Smooth muscle cell (in vitro differentiated cells): ENCODE data around the gene SLC12A4. TPM values are rescaled to one million over a fixed set of nuclear protein-coding genes. Genes with fewer than 3 reads are reported as not detected.

Source experiments
- DNase-seq: peaks from one replicate; lab custom pipeline; 2025; ENCODE audit not compliant: unreplicated experiment; lab: John Stamatoyannopoulos, UW
- H2AFZ ChIP-seq: fragments of 200-600 bp; sonication (generic); 2 replicates; pipeline ENCODE4 v1.6.0; 2016; ENCODE audit warnings: antibody characterized with exemption, low read depth, mild to moderate bottlenecking
- H3F3A ChIP-seq: fragments of 200-600 bp; sonication (generic); 2 replicates; pipeline ENCODE4 v1.6.0; 2017; ENCODE audit warnings: antibody characterized with exemption, low read depth
- H3K27ac ChIP-seq: fragments of 200-600 bp; sonication (generic); 2 replicates; pipeline ENCODE4 v1.5.1; 2016; ENCODE audit warnings: low read depth, mild to moderate bottlenecking
- H3K27me3 ChIP-seq: fragments of 200-600 bp; sonication (generic); 2 replicates; pipeline ENCODE4 v1.6.1; 2016; ENCODE audit warnings: low read depth, mild to moderate bottlenecking
- H3K36me3 ChIP-seq: fragments of 200-600 bp; sonication (generic); 2 replicates; pipeline ENCODE4 v1.5.1; 2016; ENCODE audit warnings: low read depth
- H3K4me1 ChIP-seq: fragments of 200-600 bp; sonication (generic); 2 replicates; pipeline ENCODE4 v1.5.1; 2016; ENCODE audit warnings: low read depth
- H3K4me2 ChIP-seq: fragments of 200-600 bp; sonication (generic); 2 replicates; pipeline ENCODE4 v1.6.0; 2016; ENCODE audit warnings: mild to moderate bottlenecking
- H3K4me3 ChIP-seq: fragments of 200-600 bp; sonication (generic); 2 replicates; pipeline ENCODE4 v1.5.1; 2016; ENCODE audit warnings: mild to moderate bottlenecking
- H3K79me2 ChIP-seq: fragments of 200-600 bp; sonication (generic); 2 replicates; pipeline ENCODE4 v1.6.0; 2016; ENCODE audit warnings: low read depth, mild to moderate bottlenecking
- H3K9ac ChIP-seq: fragments of 200-600 bp; sonication (generic); 2 replicates; pipeline ENCODE4 v1.6.0; 2016; ENCODE audit warnings: low read depth
- H3K9me3 ChIP-seq: fragments of 200-600 bp; sonication (generic); replicated peaks from 2 replicates; pipeline ENCODE4 v1.5.1; 2016; ENCODE audit warnings: low read depth
- H4K20me1 ChIP-seq: fragments of 200-600 bp; sonication (generic); 2 replicates; pipeline ENCODE4 v1.6.0; 2016; ENCODE audit warnings: low read depth
- WGBS: methylation state at CpG from one replicate; pipeline ENCODE4 v1.1.7; 2016; ENCODE audit warnings: low lambda C conversion rate; 5-methylcytosine and 5-hydroxymethylcytosine counted together
- polyA plus RNA-seq: library from polyadenylated mRNA; unstranded; fragments of >200 nt; fragmentation: Nextera tagmentation; extraction: Ambion mirVana; gene quantifications from 2 replicates; pipeline ENCODE4 v1.2.1, GENCODE V29; 2016
- total RNA-seq: library from RNA; depleted of rRNA; stranded (reverse); fragments of >200 nt; gene quantifications from 2 replicates; pipeline ENCODE4 v1.2.3, GENCODE V29; 2014
- TF ChIP-seq, protein P1 (sequence below): fragments of 200-600 bp; sonication (generic); IDR thresholded peaks from 2 replicates; pipeline ENCODE4 v1.5.1; 2017; ENCODE audit warnings: borderline replicate concordance, mild to moderate bottlenecking, antibody characterized with exemption; ENCODE audit not compliant: insufficient read depth, poor library complexity, severe bottlenecking

Gene SLC12A4
- total and polyA plus RNA-seq, 2 experiments from 2014 or later = 47.7 to 92.4 TPM

DNA sequence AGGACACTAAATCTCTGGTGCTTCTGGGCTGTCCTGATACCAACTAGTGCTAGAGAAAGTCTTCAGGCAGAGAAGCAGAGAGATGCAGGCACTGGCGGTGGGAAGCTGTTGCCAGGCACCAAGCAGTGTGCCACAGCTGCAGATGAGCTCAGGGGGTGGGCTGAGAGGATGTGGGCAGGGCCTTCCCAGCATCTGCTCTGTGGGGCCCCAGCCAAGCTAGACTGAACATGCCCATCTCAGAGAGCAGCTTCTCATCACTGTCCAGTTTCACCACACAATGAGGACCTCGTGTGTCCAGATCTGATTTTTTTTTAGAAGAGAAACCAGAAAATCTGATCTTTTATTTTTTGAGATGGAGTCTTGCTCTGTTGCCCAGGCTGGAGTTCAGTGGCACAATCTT is 58.3 kb downstream of the SLC12A4 start:
- Histone ChIP-seq H3K4me3 (no peak overlapping the region), H3K4me1 (no peaks in the 10 kb centered on the region), H3K27ac (no peak overlapping the region), H4K20me1 (peaks cover 79% of the 10 kb centered on the region), H3K27me3 (no peaks in the 10 kb centered on the region), H3K36me3 (no peaks in the 10 kb centered on the region), H3K9ac (no peak overlapping the region), H3K4me2 (no peak overlapping the region), H3F3A (no peaks in the 10 kb centered on the region), H3K79me2 (peaks cover 11% of the 10 kb centered on the region), H3K9me3 (no peaks in the 10 kb centered on the region), H2AFZ (no peak overlapping the region)
- TF ChIP-seq, protein P1, sequence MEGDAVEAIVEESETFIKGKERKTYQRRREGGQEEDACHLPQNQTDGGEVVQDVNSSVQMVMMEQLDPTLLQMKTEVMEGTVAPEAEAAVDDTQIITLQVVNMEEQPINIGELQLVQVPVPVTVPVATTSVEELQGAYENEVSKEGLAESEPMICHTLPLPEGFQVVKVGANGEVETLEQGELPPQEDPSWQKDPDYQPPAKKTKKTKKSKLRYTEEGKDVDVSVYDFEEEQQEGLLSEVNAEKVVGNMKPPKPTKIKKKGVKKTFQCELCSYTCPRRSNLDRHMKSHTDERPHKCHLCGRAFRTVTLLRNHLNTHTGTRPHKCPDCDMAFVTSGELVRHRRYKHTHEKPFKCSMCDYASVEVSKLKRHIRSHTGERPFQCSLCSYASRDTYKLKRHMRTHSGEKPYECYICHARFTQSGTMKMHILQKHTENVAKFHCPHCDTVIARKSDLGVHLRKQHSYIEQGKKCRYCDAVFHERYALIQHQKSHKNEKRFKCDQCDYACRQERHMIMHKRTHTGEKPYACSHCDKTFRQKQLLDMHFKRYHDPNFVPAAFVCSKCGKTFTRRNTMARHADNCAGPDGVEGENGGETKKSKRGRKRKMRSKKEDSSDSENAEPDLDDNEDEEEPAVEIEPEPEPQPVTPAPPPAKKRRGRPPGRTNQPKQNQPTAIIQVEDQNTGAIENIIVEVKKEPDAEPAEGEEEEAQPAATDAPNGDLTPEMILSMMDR = no peak
- DNase-seq = peak; percentile 6
- WGBS = 58% methylated on average over 2 of the region's 2 CpGs

- Histone ChIP-seq H3K9ac (no peak overlapping the region), H3K79me2 (peaks cover 3% of the 10 kb centered on the region), H4K20me1 (peaks cover 73% of the 10 kb centered on the region), H3K27ac (no peak overlapping the region), H3K27me3 (no peaks in the 10 kb centered on the region), H2AFZ (no peak overlapping the region), H3K4me1 (no peaks in the 10 kb centered on the region), H3K36me3 (no peaks in the 10 kb centered on the region), H3K9me3 (no peaks in the 10 kb centered on the region), H3F3A (no peaks in the 10 kb centered on the region), H3K4me3 (no peak overlapping the region), H3K4me2 (no peak overlapping the region)
- DNase-seq = no peak
- WGBS = 98% methylated on average over 36 of the region's 36 CpGs
- TF ChIP-seq, protein P1 = no peak
These were observed 59.2 kb downstream of the SLC12A4 start for GRCh38 chr16:67909056-67909742.

GRCh38 chr16:67907397-67908180 is 60.8 kb downstream of the SLC12A4 start:
- H3K27ac ChIP-seq = no peak overlapping the region
- H3K9ac ChIP-seq = no peak overlapping the region
- DNase-seq = no peak
- no peak overlapping the region for H3K4me3 ChIP-seq
- H3K4me2 ChIP-seq = no peak overlapping the region
- no peaks in the 10 kb centered on the region for H3K27me3 ChIP-seq
- H3K36me3 ChIP-seq = no peaks in the 10 kb centered on the region
- no peaks in the 10 kb centered on the region for H3K9me3 ChIP-seq
- H4K20me1 ChIP-seq = peaks cover 74% of the 10 kb centered on the region
- TF ChIP-seq, protein P1 = no peak
- H3F3A ChIP-seq = no peaks in the 10 kb centered on the region
- H2AFZ ChIP-seq = no peak overlapping the region
- WGBS = 88% methylated on average over 11 of the region's 11 CpGs
- peaks cover 7% of the 10 kb centered on the region for H3K79me2 ChIP-seq
- no peaks in the 10 kb centered on the region for H3K4me1 ChIP-seq

- no peak for DNase-seq
- no peaks in the 10 kb centered on the region for H3K27me3 ChIP-seq
- H3F3A ChIP-seq = no peaks in the 10 kb centered on the region
- peaks cover 83% of the 10 kb centered on the region for H4K20me1 ChIP-seq
- H3K4me2 ChIP-seq = no peak overlapping the region
- no peaks in the 10 kb centered on the region for H3K36me3 ChIP-seq
- H3K79me2 ChIP-seq = peaks cover 40% of the 10 kb centered on the region
- H3K27ac ChIP-seq = no peak overlapping the region
- WGBS = 98% methylated on average over 4 of the region's 4 CpGs
- no peak overlapping the region for H3K9ac ChIP-seq
- no peaks in the 10 kb centered on the region for H3K9me3 ChIP-seq
- TF ChIP-seq, protein P1 = no peak
- H3K4me1 ChIP-seq = no peaks in the 10 kb centered on the region
- H2AFZ ChIP-seq = no peak overlapping the region
- H3K4me3 ChIP-seq = no peak overlapping the region
These were observed 65.6 kb downstream of the SLC12A4 start for GRCh38 chr16:67902831-67903230.
